H1 (cell line): ENCODE measurements around the gene DIP2C. TPM values are rescaled to one million over a fixed set of nuclear protein-coding genes. Genes with fewer than 3 reads are reported as not detected.

Experiments
- CTCF ChIA-PET: fragments of 300-600 bp; sonication (Branson Sonifier 250); formaldehyde crosslinking; loops from one replicate; lab custom pipeline; 2021; ENCODE audit not compliant: partially characterized antibody; lab: Charles Lee
- POLR2A ChIA-PET: fragments of 300-600 bp; sonication (Branson Sonifier 250); formaldehyde crosslinking; loops from one replicate; lab custom pipeline; 2021; ENCODE audit warnings: inconsistent platforms; ENCODE audit not compliant: partially characterized antibody; lab: Charles Lee
- DNase-seq, 2 experiments: peaks; one replicate each; pipeline versions ENCODE4 v3.0.0 to v3.0.0-alpha.2; 2010 to 2022; ENCODE audit warnings: low spot score in 2 of 2, low read depth in 1 of 2, mixed read lengths in 1 of 2
- FAIRE-seq: peaks from 2 replicates; lab custom pipeline; 2011; peaks lifted over from hg19 to GRCh38; lab: Jason Lieb, UNC
- H2AFZ ChIP-seq: 2 replicates; pipeline ENCODE4 v1.8.1; 2012; ENCODE audit warnings: low read length, inconsistent platforms
- H2AK5ac ChIP-seq: 2 replicates; pipeline ENCODE4 v1.6.1; 2013; ENCODE audit warnings: low read depth, low read length
- H2BK120ac ChIP-seq: replicated peaks from 2 replicates; pipeline ENCODE3; 2013; ENCODE audit warnings: low read depth, low read length, inconsistent platforms
- H2BK12ac ChIP-seq: 2 replicates; pipeline ENCODE4 v1.6.1; 2013; ENCODE audit warnings: low read depth, low read length
- H2BK15ac ChIP-seq: 2 replicates; pipeline ENCODE4 v1.6.1; 2013; ENCODE audit warnings: low read length
- H2BK20ac ChIP-seq: 2 replicates; pipeline ENCODE4 v1.6.1; 2013; ENCODE audit warnings: low read length
- H2BK5ac ChIP-seq: 2 replicates; pipeline ENCODE4 v1.6.1; 2013; ENCODE audit warnings: low read depth, low read length
- H3K14ac ChIP-seq: 2 replicates; pipeline ENCODE4 v1.6.1; 2013; ENCODE audit warnings: inconsistent platforms; ENCODE audit not compliant: insufficient read length
- H3K18ac ChIP-seq: 2 replicates; pipeline ENCODE4 v1.6.1; 2013; ENCODE audit warnings: low read length; ENCODE audit errors: extremely low read depth
- H3K23ac ChIP-seq: 2 replicates; pipeline ENCODE4 v1.6.1; 2013; ENCODE audit warnings: inconsistent platforms; ENCODE audit not compliant: insufficient read length
- H3K23me2 ChIP-seq: 2 replicates; pipeline ENCODE4 v1.6.1; 2013; ENCODE audit warnings: low read depth, low read length
- H3K27ac ChIP-seq: 2 replicates; pipeline ENCODE4 v1.6.1; 2011; ENCODE audit warnings: low read depth, low read length, inconsistent platforms
- H3K27me3 ChIP-seq, 4 experiments: replicated peaks in 1 of 4; 1 replicate in 1 of 4; 2 replicates in 3 of 4; pipeline versions ENCODE4 v1.6.1 to v1.8.1; 2011 to 2013; ENCODE audit warnings: low read length in 3 of 4, mild to moderate bottlenecking in 3 of 4, inconsistent platforms in 2 of 4, mixed read lengths in 2 of 4, moderate library complexity in 1 of 4; ENCODE audit not compliant: control insufficient read depth in 3 of 4, insufficient read depth in 3 of 4; ENCODE audit errors: extremely low read depth in 1 of 4
- H3K36me3 ChIP-seq, 4 experiments: 2 replicates each; pipeline versions ENCODE4 v1.6.1 to v1.8.1; 2011 to 2013; ENCODE audit warnings: mild to moderate bottlenecking in 4 of 4, low read length in 3 of 4, moderate library complexity in 2 of 4, control low read depth in 1 of 4, inconsistent platforms in 1 of 4; ENCODE audit not compliant: insufficient read depth in 4 of 4, control insufficient read depth in 2 of 4
- H3K4ac ChIP-seq: replicated peaks from 2 replicates; pipeline ENCODE3; 2013; ENCODE audit warnings: low read length, low read depth, mixed read lengths, inconsistent platforms; ENCODE audit not compliant: insufficient read length
- H3K4me1 ChIP-seq, 4 experiments: replicated peaks in 1 of 4; 1 replicate in 1 of 4; 2 replicates in 3 of 4; pipeline versions ENCODE4 v1.6.1 to v1.8.1; 2011 to 2013; ENCODE audit warnings: low read length in 3 of 4, inconsistent platforms in 2 of 4, mixed read lengths in 1 of 4; ENCODE audit not compliant: insufficient read depth in 4 of 4, control insufficient read depth in 3 of 4
- H3K4me2 ChIP-seq, 2 experiments: 2 replicates each; pipeline versions ENCODE4 v1.6.1 to v1.8.1; 2011 to 2013; ENCODE audit warnings: low read depth in 2 of 2, low read length in 2 of 2, control low read depth in 1 of 2, inconsistent platforms in 1 of 2, mild to moderate bottlenecking in 1 of 2; ENCODE audit not compliant: insufficient read depth in 1 of 2
- H3K4me3 ChIP-seq, 4 experiments: fragments of 200-600, 300-600 bp in 1 of 4; sonication (generic), shearing (Covaris generic), sonication (Bioruptor Twin) in 1 of 4; 2 replicates each; pipeline versions ENCODE4 v1.5.1 to v1.8.1; 2011 to 2016; ENCODE audit warnings: low read length in 4 of 4, low read depth in 3 of 4, control low read depth in 2 of 4, inconsistent platforms in 2 of 4, mild to moderate bottlenecking in 2 of 4, mixed read lengths in 1 of 4, moderate library complexity in 1 of 4; ENCODE audit not compliant: insufficient read depth in 2 of 4; ENCODE audit errors: extremely low read depth in 1 of 4
- H3K56ac ChIP-seq: replicated peaks from 2 replicates; pipeline ENCODE3; 2013; ENCODE audit warnings: low read depth, mild to moderate bottlenecking, mixed read lengths, low read length, inconsistent platforms; ENCODE audit not compliant: insufficient read length
- H3K79me1 ChIP-seq: 2 replicates; pipeline ENCODE4 v1.6.1; 2013; ENCODE audit warnings: low read depth, low read length, control low read depth
- H3K79me2 ChIP-seq, 2 experiments: 2 replicates each; pipeline versions ENCODE4 v1.6.1 to v1.8.1; 2012 to 2013; ENCODE audit warnings: low read length in 2 of 2, mild to moderate bottlenecking in 2 of 2, inconsistent platforms in 1 of 2; ENCODE audit not compliant: insufficient read depth in 2 of 2, control insufficient read depth in 1 of 2
- H3K9ac ChIP-seq, 4 experiments: replicated peaks in 1 of 4; 1 replicate in 1 of 4; 2 replicates in 3 of 4; pipeline versions ENCODE4 v1.6.1 to v1.8.1; 2011 to 2013; ENCODE audit warnings: low read depth in 3 of 4, low read length in 3 of 4, control low read depth in 2 of 4, mild to moderate bottlenecking in 2 of 4, moderate library complexity in 2 of 4, inconsistent platforms in 1 of 4; ENCODE audit errors: extremely low read depth in 1 of 4
- H3K9me3 ChIP-seq, 2 experiments: 2 replicates each; pipeline versions ENCODE4 v1.6.1 to v1.8.1; 2012 to 2013; ENCODE audit warnings: mild to moderate bottlenecking in 2 of 2, moderate library complexity in 2 of 2, control low read depth in 1 of 2, inconsistent platforms in 1 of 2, low read depth in 1 of 2, low read length in 1 of 2, mixed read lengths in 1 of 2; ENCODE audit not compliant: insufficient read depth in 2 of 2
- H4K20me1 ChIP-seq, 2 experiments: replicated peaks in 1 of 2; 2 replicates each; pipeline versions ENCODE3 to v1.8.1; 2011 to 2013; ENCODE audit warnings: inconsistent platforms in 2 of 2, low read length in 2 of 2, mild to moderate bottlenecking in 1 of 2; ENCODE audit not compliant: insufficient read depth in 2 of 2, control insufficient read depth in 1 of 2
- H4K5ac ChIP-seq: 2 replicates; pipeline ENCODE4 v1.6.1; 2013; ENCODE audit warnings: low read length, low read depth, mixed read lengths, inconsistent platforms; ENCODE audit not compliant: insufficient read length
- H4K8ac ChIP-seq: 2 replicates; pipeline ENCODE4 v1.8.0; 2013; ENCODE audit warnings: mild to moderate bottlenecking, moderate library complexity, low read length, inconsistent platforms; ENCODE audit not compliant: insufficient read depth; ENCODE audit errors: extremely low read depth
- H4K91ac ChIP-seq: replicated peaks from 2 replicates; pipeline ENCODE3; 2013; ENCODE audit warnings: low read length, mixed read lengths, inconsistent platforms; ENCODE audit not compliant: insufficient read length
- BRCA1 ChIP-seq: IDR thresholded peaks from 2 replicates; pipeline ENCODE4 v1.6.1; 2012; ENCODE audit warnings: low read depth, low read length, improper control_type of control experiment
- GABPA ChIP-seq: IDR thresholded peaks from 2 replicates; pipeline ENCODE4 v1.6.1; 2011; ENCODE audit warnings: mild to moderate bottlenecking, low read length, moderate library complexity, borderline replicate concordance; ENCODE audit not compliant: insufficient read depth
- HDAC2 ChIP-seq, 2 experiments: fragments of 300-600 bp in 1 of 2; sonication (generic) in 1 of 2; IDR thresholded peaks; 2 replicates each; pipeline ENCODE4 v1.6.1; 2011 to 2012; ENCODE audit warnings: low read depth in 2 of 2, low read length in 2 of 2, mild to moderate bottlenecking in 2 of 2, moderate library complexity in 2 of 2, borderline replicate concordance in 1 of 2, inconsistent platforms in 1 of 2
- NANOG ChIP-seq: IDR thresholded peaks from 2 replicates; pipeline ENCODE4 v1.6.1; 2011; ENCODE audit warnings: low read length, low read depth, mild to moderate bottlenecking, inconsistent platforms; ENCODE audit not compliant: insufficient read depth, poor library complexity, severe bottlenecking
- RNF2 ChIP-seq: fragments of 200-900, 300-1000 bp; sonication (generic); IDR thresholded peaks from 2 replicates; pipeline ENCODE4 v1.7.1; 2016; ENCODE audit warnings: borderline replicate concordance, low read depth, mild to moderate bottlenecking, antibody characterized with exemption, low read length; ENCODE audit not compliant: poor library complexity, severe bottlenecking; ENCODE audit errors: missing control alignments
- SAP30 ChIP-seq: fragments of 300-600 bp; sonication (generic); IDR thresholded peaks from 2 replicates; pipeline ENCODE4 v1.7.1; 2012; ENCODE audit warnings: low read length, moderate library complexity, mild to moderate bottlenecking, inconsistent platforms; ENCODE audit not compliant: insufficient read depth, insufficient replicate concordance
- SIN3A ChIP-seq, 2 experiments: IDR thresholded peaks in 1 of 2; conservative IDR thresholded peaks in 1 of 2; 2 replicates each; pipeline ENCODE4 v1.6.1; 2011 to 2012; ENCODE audit warnings: low read length in 2 of 2, improper control_type of control experiment in 1 of 2, low read depth in 1 of 2, mild to moderate bottlenecking in 1 of 2
- SIRT6 ChIP-seq: IDR thresholded peaks from one replicate; pipeline ENCODE4 v1.7.1; 2012; ENCODE audit warnings: low read length, inconsistent platforms
- SP2 ChIP-seq: IDR thresholded peaks from 2 replicates; pipeline ENCODE4 v1.6.1; 2012; ENCODE audit warnings: mild to moderate bottlenecking, low read length, inconsistent platforms
- TEAD4 ChIP-seq: IDR thresholded peaks from 2 replicates; pipeline ENCODE4 v1.6.1; 2012; ENCODE audit warnings: low read depth, low read length, inconsistent platforms, mixed read lengths
- WGBS, 2 experiments: shearing (Covaris generic) in 1 of 2; methylation state at CpG; one replicate each; pipeline versions ENCODE4 v1.1.6 to v1.1.7; 2013 to 2015; ENCODE audit warnings: low lambda C conversion rate in 2 of 2, mixed read lengths in 2 of 2, inconsistent platforms in 1 of 2, low coverage in 1 of 2, missing lambda C conversion rate in 1 of 2; ENCODE audit not compliant: insufficient replicate concordance in 2 of 2, insufficient coverage in 1 of 2, insufficient read length in 1 of 2; ENCODE audit errors: extremely low coverage in 1 of 2, missing lambda C conversion rate in 1 of 2; 5-methylcytosine and 5-hydroxymethylcytosine counted together
- polyA plus RNA-seq, 7 experiments: library from polyadenylated mRNA; depleted of rRNA in 3 of 7; stranded (reverse) in 5 of 7; unstranded in 2 of 7; fragments of >200 nt in 5 of 7; fragments of 200-250 nt in 2 of 7; gene quantifications; 1 replicate in 5 of 7; 2 replicates in 1 of 7; 4 replicates in 1 of 7; pipeline versions ENCODE4 v1.2.1 to v1.2.3, GENCODE V29; 2011 to 2013; ENCODE audit warnings: missing spikeins in 2 of 7, mixed read lengths in 2 of 7
- total RNA-seq: library from RNA; stranded (reverse); fragmentation: NEBNext Ultra II Directional; extraction: Animal tissue kit (Norgen Biotek cat#: 25700); gene quantifications from 2 replicates; pipeline ENCODE4 v1.2.1, GENCODE V29; 2021

Gene DIP2C
- total and polyA plus RNA-seq, 2 of the 8 experiments (the other 6 are each of a cell fraction or from before 2014, with no cell fraction given): 3.8 to 9.3 TPM

DNA sequence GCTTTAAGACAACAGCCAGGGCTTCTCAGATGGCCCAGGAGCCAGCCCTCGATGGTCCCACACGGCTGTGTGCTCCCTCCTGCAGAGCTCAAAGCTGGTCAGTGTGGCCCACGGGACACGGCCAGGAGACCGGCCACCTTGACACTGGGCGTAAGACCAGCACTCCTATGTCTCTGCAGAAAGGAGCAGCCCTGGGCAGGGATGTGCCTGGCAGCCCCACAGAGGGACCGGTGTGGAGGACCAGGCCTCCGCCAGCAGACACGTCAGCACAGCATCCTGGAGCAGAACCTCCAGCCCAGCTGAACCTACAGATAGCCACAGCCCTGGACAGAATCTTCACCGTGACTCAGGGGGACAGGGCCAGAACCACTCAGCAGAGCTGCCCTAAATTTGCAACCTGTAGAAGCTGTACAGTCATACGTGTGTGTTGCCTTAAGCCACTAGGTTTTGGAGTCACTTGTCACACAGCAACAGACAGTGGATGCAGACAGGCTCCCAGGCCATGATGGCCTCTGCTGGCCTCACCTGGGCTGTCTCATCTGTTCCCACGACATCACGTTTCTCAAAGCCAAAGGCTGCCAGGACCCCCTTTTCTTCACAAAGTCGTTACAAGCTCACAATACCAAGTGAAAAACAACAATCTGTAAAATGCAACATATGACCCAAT lies 132.4 kb downstream of the DIP2C start:
- H3K23ac ChIP-seq: no peak overlapping the region
- CTCF ChIA-PET: interaction anchor here (1.0 to 1.4 kb wide), 2 partner anchors 25 to 232 kb away, joined by 3 read pairs; no protein-coding TSS in a partner anchor
- 89% methylated on average over 14 of the region's 14 CpGs; no CpG with 5 or more reads in 1 of the 2 experiments for WGBS, 2 experiments
- TF ChIP-seq SIN3A (conservative IDR thresholded peaks at IDR 0.05 in 1 of 2, IDR thresholded peaks at IDR 0.05 in 1 of 2; ENCODE audit: low read depth in 1 of 2, low read length in 2 of 2): no peak
- no peak for TF ChIP-seq HDAC2 (IDR thresholded peaks at IDR 0.05; ENCODE audit: borderline replicate concordance in 1 of 2, low read depth in 2 of 2, low read length in 2 of 2)
- no peak for TF ChIP-seq BRCA1
- no peak for TF ChIP-seq SAP30
- TF ChIP-seq RNF2: no peak
- no peak for TF ChIP-seq NANOG
- no peak for TF ChIP-seq SP2
- no peak for TF ChIP-seq GABPA
- TF ChIP-seq SIRT6: no peak
- no peak for TF ChIP-seq TEAD4

More for the DNA sequence above, 132.4 kb downstream of the DIP2C start:
- Histone ChIP-seq H2AFZ (no peak overlapping the region), H3K18ac (peak overlapping the region; percentile 78), H3K79me1 (peaks cover 11% of the 10 kb centered on the region), H2BK12ac (peak overlapping the region; percentile 90; the same call in 1 of the 2 replicates), H3K27me3 (no peaks in the 10 kb centered on the region), H2BK5ac (peak overlapping the region; percentile 75), H3K4me3 (no peak overlapping the region), H3K4ac (peak overlapping the region; percentile 91), H3K9ac (no peak overlapping the region), H3K14ac (peak overlapping the region; percentile 27), H2BK120ac (peak overlapping the region; percentile 88), H3K4me1 (peaks cover 5 to 18% (median 13%) of the 10 kb centered on the region in 4 experiments; a peak in 6 of 7 replicates), H4K5ac (peak overlapping the region; percentile 41), H3K27ac (no peak overlapping the region), H2BK20ac (peak overlapping the region; percentile 93; the same call in 1 of the 2 replicates), H3K36me3 (no peaks in the 10 kb centered on the region), H3K79me2 (peaks cover 0 to 16% of the 10 kb centered on the region in 2 experiments; a peak in 2 of 4 replicates), H3K56ac (no peak overlapping the region), H2BK15ac (peak overlapping the region; percentile 75; the same call in 1 of the 2 replicates), H3K9me3 (no peaks in the 10 kb centered on the region), H4K8ac (peak overlapping the region; percentile 62), H3K4me2 (peak overlapping the region in 1 of 2 experiments; percentile 19; a peak in 1 of 4 replicates), H4K20me1 (peaks cover 0 to 8% of the 10 kb centered on the region in 2 experiments), H3K23me2 (peaks cover 1% of the 10 kb centered on the region; the same call in 1 of the 2 replicates), H4K91ac (peak overlapping the region; percentile 44), H2AK5ac (peak overlapping the region; percentile 90; the same call in 1 of the 2 replicates)
- no peak for FAIRE-seq
- POLR2A ChIA-PET: interaction anchor here (1.8 kb wide), 1 partner anchor 10 kb away, joined by 6 read pairs; no protein-coding TSS in a partner anchor
- DNase-seq: no peak
